ENCODE data around the gene MROH7. TPM values are rescaled to one million over a fixed set of nuclear protein-coding genes. Genes with fewer than 3 reads are reported as not detected.

The MROH7 gene
- total RNA-seq, 1 donor from 2014 or later: under 0.01 TPM

- Histone ChIP-seq H3K4me3 (ENCODE audit: low read depth, low read length) (no peak overlapping the region), H3K27me3 (ENCODE audit: control insufficient read depth, insufficient read depth, low read length) (no peaks in the 10 kb centered on the region), H3K36me3 (ENCODE audit: control insufficient read depth, insufficient read depth, low read length) (no peaks in the 10 kb centered on the region)
- DNase-seq (ENCODE audit: low read depth): no peak
- no peak for FAIRE-seq
- TF ChIP-seq, protein P1, sequence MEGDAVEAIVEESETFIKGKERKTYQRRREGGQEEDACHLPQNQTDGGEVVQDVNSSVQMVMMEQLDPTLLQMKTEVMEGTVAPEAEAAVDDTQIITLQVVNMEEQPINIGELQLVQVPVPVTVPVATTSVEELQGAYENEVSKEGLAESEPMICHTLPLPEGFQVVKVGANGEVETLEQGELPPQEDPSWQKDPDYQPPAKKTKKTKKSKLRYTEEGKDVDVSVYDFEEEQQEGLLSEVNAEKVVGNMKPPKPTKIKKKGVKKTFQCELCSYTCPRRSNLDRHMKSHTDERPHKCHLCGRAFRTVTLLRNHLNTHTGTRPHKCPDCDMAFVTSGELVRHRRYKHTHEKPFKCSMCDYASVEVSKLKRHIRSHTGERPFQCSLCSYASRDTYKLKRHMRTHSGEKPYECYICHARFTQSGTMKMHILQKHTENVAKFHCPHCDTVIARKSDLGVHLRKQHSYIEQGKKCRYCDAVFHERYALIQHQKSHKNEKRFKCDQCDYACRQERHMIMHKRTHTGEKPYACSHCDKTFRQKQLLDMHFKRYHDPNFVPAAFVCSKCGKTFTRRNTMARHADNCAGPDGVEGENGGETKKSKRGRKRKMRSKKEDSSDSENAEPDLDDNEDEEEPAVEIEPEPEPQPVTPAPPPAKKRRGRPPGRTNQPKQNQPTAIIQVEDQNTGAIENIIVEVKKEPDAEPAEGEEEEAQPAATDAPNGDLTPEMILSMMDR (IDR thresholded peaks at IDR 0.05; ENCODE audit: insufficient read depth, low read length, severe bottlenecking): no peak
Measured at GRCh38 chr1:54705153-54705552, 63.6 kb downstream of the MROH7 start.

GRCh38 chr1:54706419-54706818, 64.8 kb downstream of the MROH7 start:
- DNase-seq (ENCODE audit: low read depth): no peak
- FAIRE-seq: no peak
- Histone ChIP-seq H3K4me3 (ENCODE audit: low read depth, low read length) (no peak overlapping the region), H3K36me3 (ENCODE audit: control insufficient read depth, insufficient read depth, low read length) (no peaks in the 10 kb centered on the region), H3K27me3 (ENCODE audit: control insufficient read depth, insufficient read depth, low read length) (no peaks in the 10 kb centered on the region)
- TF ChIP-seq, protein P1 (IDR thresholded peaks at IDR 0.05; ENCODE audit: insufficient read depth, low read length, severe bottlenecking): no peak

- FAIRE-seq: peak; percentile 18
- no peaks in the 10 kb centered on the region for H3K27me3 ChIP-seq (ENCODE audit: control insufficient read depth, insufficient read depth, low read length)
Measured at GRCh38 chr1:54708385-54708784, 66.8 kb downstream of the MROH7 start.

DNA sequence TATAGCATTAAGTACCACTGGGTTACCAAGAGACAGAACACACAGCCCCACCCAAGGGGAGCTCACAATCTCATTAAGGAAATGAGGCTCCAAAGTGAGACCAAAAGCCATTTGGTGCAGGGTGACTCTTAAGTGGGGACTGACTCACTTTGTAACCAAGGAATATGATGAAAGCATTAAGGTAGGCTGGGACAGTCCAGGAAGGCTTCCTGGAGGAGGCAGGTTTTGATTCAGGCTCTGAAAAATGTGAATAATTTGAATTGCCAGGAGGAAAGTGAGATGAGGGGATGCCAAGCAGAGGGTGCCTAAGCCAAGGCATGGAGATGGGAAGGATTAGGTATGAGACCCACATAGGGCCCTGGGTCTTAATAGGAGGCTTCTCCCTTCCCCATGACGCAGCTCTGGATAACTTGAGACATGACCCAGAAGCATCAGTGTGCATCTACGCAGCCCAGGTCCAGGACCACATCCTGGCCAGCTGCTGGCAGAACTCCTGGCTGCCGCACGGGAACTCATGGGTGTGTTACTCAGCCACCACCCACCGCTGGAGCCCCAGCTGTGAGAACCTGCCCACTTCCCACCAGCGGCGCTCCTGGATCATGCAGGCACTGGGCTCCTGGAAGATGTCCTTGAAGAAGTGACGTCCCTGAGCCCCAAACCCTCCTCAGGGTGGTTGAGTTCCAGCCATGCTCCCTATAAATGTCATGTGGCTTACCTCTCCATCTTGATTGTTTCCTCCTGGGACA, 68.1 kb downstream of the MROH7 start:
- DNase-seq (ENCODE audit: low read depth) (no peak), FAIRE-seq (no peak)
- TF ChIP-seq, protein P1 (IDR thresholded peaks at IDR 0.05; ENCODE audit: insufficient read depth, low read length, severe bottlenecking): no peak
- no peaks in the 10 kb centered on the region for H3K27me3 ChIP-seq (ENCODE audit: control insufficient read depth, insufficient read depth, low read length)
- no peak overlapping the region for H3K4me3 ChIP-seq (ENCODE audit: low read depth, low read length)
- no peaks in the 10 kb centered on the region for H3K36me3 ChIP-seq (ENCODE audit: control insufficient read depth, insufficient read depth, low read length)

More at GRCh38 chr1:54708385-54708784, 66.8 kb downstream of the MROH7 start:
- Histone ChIP-seq H3K4me3 (ENCODE audit: low read depth, low read length) (no peak overlapping the region), H3K36me3 (ENCODE audit: control insufficient read depth, insufficient read depth, low read length) (no peaks in the 10 kb centered on the region)
- no peak for DNase-seq (ENCODE audit: low read depth)
- TF ChIP-seq, protein P1 (IDR thresholded peaks at IDR 0.05; ENCODE audit: insufficient read depth, low read length, severe bottlenecking): no peak

GRCh38 chr1:54710434-54710833, 68.8 kb downstream of the MROH7 start:
- H3K4me3 ChIP-seq (ENCODE audit: low read depth, low read length): no peak overlapping the region
- H3K36me3 ChIP-seq (ENCODE audit: control insufficient read depth, insufficient read depth, low read length): no peaks in the 10 kb centered on the region
- no peak for DNase-seq (ENCODE audit: low read depth)
- TF ChIP-seq, protein P1 (IDR thresholded peaks at IDR 0.05; ENCODE audit: insufficient read depth, low read length, severe bottlenecking): no peak
- no peaks in the 10 kb centered on the region for H3K27me3 ChIP-seq (ENCODE audit: control insufficient read depth, insufficient read depth, low read length)
- no peak for FAIRE-seq

DNA sequence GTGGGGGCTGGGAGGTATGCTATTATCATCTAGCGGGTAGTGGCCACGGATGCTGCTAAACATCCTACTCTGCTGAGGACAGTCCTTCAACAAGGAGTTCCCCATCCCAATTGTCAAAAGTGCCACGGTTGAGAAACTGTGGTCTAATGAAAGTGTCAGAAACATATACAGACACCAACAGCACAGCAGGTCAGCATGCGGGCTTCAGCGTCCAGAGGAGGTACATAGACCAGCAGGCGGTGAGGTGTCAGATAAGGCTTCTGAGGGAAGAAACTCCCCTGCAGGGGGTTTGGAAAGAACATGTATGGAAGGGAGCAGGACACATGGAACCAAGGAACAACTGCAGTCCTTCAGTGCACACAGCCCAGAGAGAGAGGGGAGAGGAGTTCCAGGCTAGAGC, 69.3 kb downstream of the MROH7 start:
- peak; percentile 7 for FAIRE-seq
- DNase-seq (ENCODE audit: low read depth): no peak
- H3K27me3 ChIP-seq (ENCODE audit: control insufficient read depth, insufficient read depth, low read length): no peaks in the 10 kb centered on the region
- TF ChIP-seq, protein P1 (IDR thresholded peaks at IDR 0.05; ENCODE audit: insufficient read depth, low read length, severe bottlenecking): no peak
- H3K4me3 ChIP-seq (ENCODE audit: low read depth, low read length): no peak overlapping the region
- H3K36me3 ChIP-seq (ENCODE audit: control insufficient read depth, insufficient read depth, low read length): no peaks in the 10 kb centered on the region
